ENCODE data around the gene UBALD2. TPM values are rescaled to one million over a fixed set of nuclear protein-coding genes. Genes with fewer than 3 reads are reported as not detected.

The UBALD2 gene
- total and polyA plus RNA-seq, 2 donors (not counting 3 experiments of a cell fraction or from before 2014, with no cell fraction given): 46.9 to 70.9 TPM

- POLR2A ChIA-PET: interaction anchor here (0.7 to 1.0 kb wide), 3 partner anchors 19 to 164 kb away, joined by 3 to 5 read pairs (median 3); no protein-coding TSS in a partner anchor
- peaks cover 49% of the 10 kb centered on the region for H3K4me1 ChIP-seq (ENCODE audit: control insufficient read depth, extremely low read depth, insufficient read depth, low read length)
- dilution Hi-C loops (cut with MboI; ENCODE audit: extremely low pct_ligation_motif_present, low sequenced_read_pairs): no loop called here
- no peak for TF ChIP-seq JUN (IDR thresholded peaks at IDR 0.05; ENCODE audit: borderline replicate concordance, insufficient read depth, insufficient read length, low read depth)
- no peak for TF ChIP-seq EZH2 (IDR thresholded peaks at IDR 0.05; ENCODE audit: borderline replicate concordance, low read depth, low read length, severe bottlenecking)
- no peak for TF ChIP-seq POLR2AphosphoS5 (IDR thresholded peaks at IDR 0.05; ENCODE audit: insufficient read depth, low read depth, low read length)
- TF ChIP-seq MAX (IDR thresholded peaks at IDR 0.05; ENCODE audit: insufficient read depth, insufficient read length): no peak
- no peak for TF ChIP-seq FOS (IDR thresholded peaks at IDR 0.05; ENCODE audit: borderline replicate concordance, insufficient read depth, low read length)
- peak; percentile 64 for TF ChIP-seq GATA2 (IDR thresholded peaks at IDR 0.05; ENCODE audit: insufficient read depth, insufficient read length, low read depth, low read length)
- TF ChIP-seq MYC (IDR thresholded peaks at IDR 0.05; ENCODE audit: low read depth, low read length): no peak
- TF ChIP-seq CTCF (IDR thresholded peaks at IDR 0.05; ENCODE audit: extremely low read depth in 1 of 2, insufficient read depth in 1 of 2, low read depth in 1 of 2, low read length in 2 of 2): no peak
- TF ChIP-seq POLR2A (IDR thresholded peaks at IDR 0.05; ENCODE audit: low read depth, low read length): no peak
- no TSS peak for BruUV-seq (replicated peaks)
- peaks cover 39% of the 10 kb centered on the region for H3K79me2 ChIP-seq (ENCODE audit: control insufficient read depth, insufficient read depth, low read length)
- CTCF ChIA-PET: interaction anchor here (1.0 to 2.4 kb wide), 6 partner anchors 12 to 85 kb away, joined by 3 to 13 read pairs (median 4); no protein-coding TSS in a partner anchor
- no peak overlapping the region for H2AFZ ChIP-seq (ENCODE audit: low read depth, low read length)
- peak; percentile 73 for FAIRE-seq
- DNase-seq (ENCODE audit: low read depth, low spot score): peak; percentile 53
- H4K20me1 ChIP-seq (replicated peaks; ENCODE audit: control insufficient read depth, extremely low read depth, insufficient read depth, low read length): no peaks in the 10 kb centered on the region
- intact Hi-C loops (cut with micrococcal nuclease): no loop called here
- peaks cover 0 to 6% of the 10 kb centered on the region in 2 experiments for H3K36me3 ChIP-seq (ENCODE audit: control insufficient read depth in 2 of 2, extremely low read depth in 1 of 2, insufficient read depth in 2 of 2, low read length in 2 of 2)
- no peaks in the 10 kb centered on the region for H3K9me1 ChIP-seq (replicated peaks; ENCODE audit: control insufficient read depth, extremely low read depth, insufficient read depth, low read length)
- H3K27me3 ChIP-seq (ENCODE audit: control insufficient read depth in 2 of 2, insufficient read depth in 2 of 2, low read length in 2 of 2): no peaks in the 10 kb centered on the region
- H3K4me3 ChIP-seq (replicated peaks in 1 of 3; ENCODE audit: insufficient read depth in 1 of 3, low read depth in 1 of 3, low read length in 3 of 3): peak overlapping the region; percentile 78 to 84 (median 80)
- H3K9me3 ChIP-seq (replicated peaks; ENCODE audit: control insufficient read depth, insufficient read depth, low read length): no peaks in the 10 kb centered on the region
- H3K9ac ChIP-seq (replicated peaks; ENCODE audit: extremely low read depth, insufficient read depth, low read length): peak overlapping the region; percentile 95
- peak overlapping the region; percentile 84 for H3K27ac ChIP-seq (ENCODE audit: insufficient read depth, low read depth, low read length)
- peak overlapping the region; percentile 94 for H3K4me2 ChIP-seq (ENCODE audit: insufficient read depth, low read length)
Observed at GRCh38 chr17:76266244-76266938, 1.2 kb downstream of the UBALD2 start.

All from endothelial cell of umbilical vein (primary cell).